ENCODE measurements around the gene PRSS3. TPM values are rescaled to one million over a fixed set of nuclear protein-coding genes. Genes with fewer than 3 reads are reported as not detected.

PRSS3 gene
- total RNA-seq, 1 experiment from 2014 or later, result 66.3 TPM

GRCh38 chr9:33820231-33820745 is 24.9 kb downstream of the PRSS3 start:
- RAD21 ChIA-PET (ENCODE audit: low non-redundant PET in 1 of 2, low total read pairs in 2 of 2, uncharacterized antibody in 2 of 2, unreplicated experiment in 2 of 2), result no interaction called here
- Histone ChIP-seq H3K4me1 (ENCODE audit: control insufficient read depth in 1 of 2, insufficient read depth in 2 of 2, low read length in 2 of 2) (peaks cover 18 to 31% of the 10 kb centered on the region in 2 experiments), H3K9ac (ENCODE audit: low read length) (no peak overlapping the region), H3K4me3 (replicated peaks in 1 of 2; ENCODE audit: low read depth in 1 of 2, low read length in 2 of 2) (no peak overlapping the region), H3K27me3 (ENCODE audit: insufficient read depth, low read length) (no peaks in the 10 kb centered on the region), H3K9me3 (ENCODE audit: control insufficient read depth in 1 of 2, insufficient read depth in 1 of 2, low read depth in 1 of 2, low read length in 2 of 2) (no peaks in the 10 kb centered on the region), H3K9me2 (ENCODE audit: insufficient read depth) (no peaks in the 10 kb centered on the region), H3K4me2 (ENCODE audit: low read length) (no peak overlapping the region), H3K36me3 (ENCODE audit: control insufficient read depth in 1 of 2, insufficient read depth in 2 of 2, low read length in 2 of 2) (no peaks in the 10 kb centered on the region; a peak in 1 of 4 replicates), H3K27ac (ENCODE audit: low read depth, low read length) (no peak overlapping the region), H2AFZ (ENCODE audit: low read depth, low read length, poor library complexity, severe bottlenecking) (no peak overlapping the region), H3K79me2 (ENCODE audit: insufficient read depth, low read length) (peaks cover 81% of the 10 kb centered on the region), H4K20me1 (ENCODE audit: insufficient read depth) (peaks cover 4% of the 10 kb centered on the region; the same call in 1 of the 2 replicates)
- POLR2A ChIA-PET, result no interaction called here
- DNase-seq (ENCODE audit: low read depth, low spot score) (no peak), ATAC-seq (no peak)
- intact Hi-C loops (cut with micrococcal nuclease), result no loop called here
- CTCF ChIA-PET, result no interaction called here
- BruUV-seq (replicated peaks), result no TSS peak
- TF ChIP-seq MAX (IDR thresholded peaks at IDR 0.05) (no peak), YY1 (IDR thresholded peaks at IDR 0.05; ENCODE audit: extremely low read depth, insufficient replicate concordance, low read depth, low read length) (no peak), SP1 (IDR thresholded peaks at IDR 0.05; ENCODE audit: low read depth) (no peak), POLR2AphosphoS5 (IDR thresholded peaks at IDR 0.05; ENCODE audit: low read depth, low read length) (no peak), ATF3 (IDR thresholded peaks at IDR 0.05) (no peak), EZH2phosphoT487 (IDR thresholded peaks at IDR 0.05; ENCODE audit: borderline replicate concordance) (no peak), EZH2 (IDR thresholded peaks at IDR 0.05) (no peak), TCF7L2 (IDR thresholded peaks at IDR 0.05; ENCODE audit: borderline replicate concordance, extremely low read depth, insufficient read depth, insufficient read length) (no peak), EGR1 (IDR thresholded peaks at IDR 0.05; ENCODE audit: low read depth) (no peak), ZNF274 (IDR thresholded peaks at IDR 0.05; ENCODE audit: low read depth, low read length) (no peak), SRF (IDR thresholded peaks at IDR 0.05; ENCODE audit: low read depth) (no peak), ELF1 (IDR thresholded peaks at IDR 0.05; ENCODE audit: borderline replicate concordance, low read depth) (no peak)
